K562 (cell line): ENCODE measurements around the gene NAPEPLD. TPM values are rescaled to one million over a fixed set of nuclear protein-coding genes. Genes with fewer than 3 reads are reported as not detected.

Experiments used
- AFF4 ChIP-seq: sonication (generic); formaldehyde crosslinking; IDR thresholded peaks from 2 replicates; pipeline ENCODE4 v1.8.0; 2023; ENCODE audit warnings: mild to moderate bottlenecking, missing genetic modification reagents
- BACH1 ChIP-seq: fragments of 200-800 bp; sonication (Bioruptor generic); IDR thresholded peaks from 2 replicates; pipeline ENCODE4 v1.6.1; 2016; ENCODE audit warnings: missing genetic modification characterization, missing compliant biosample characterization
- CREB3L1 ChIP-seq: fragments of 450-650 bp; IDR thresholded peaks from 2 replicates; pipeline ENCODE4 v1.6.1; 2014; ENCODE audit warnings: low read depth, mild to moderate bottlenecking, moderate library complexity, borderline replicate concordance
- CREM ChIP-seq: IDR thresholded peaks from 2 replicates; pipeline ENCODE4 v1.6.1; 2014; ENCODE audit warnings: antibody characterized with exemption, low read depth
- CTBP1 ChIP-seq: fragments of 450-650 bp; IDR thresholded peaks from 2 replicates; pipeline ENCODE4 v1.6.1; 2016; ENCODE audit warnings: borderline replicate concordance
- ETS1 ChIP-seq: conservative IDR thresholded peaks from 2 replicates; pipeline ENCODE4 v1.6.1; 2011; ENCODE audit warnings: low read depth, mild to moderate bottlenecking, low read length; ENCODE audit not compliant: control insufficient read depth
- FOSL1 ChIP-seq: fragments of 200-800 bp; sonication (Bioruptor generic); conservative IDR thresholded peaks from 2 replicates; pipeline ENCODE4 v1.6.1; 2016; ENCODE audit warnings: missing genetic modification characterization, missing compliant biosample characterization
- FOXK1 ChIP-seq: sonication (generic); formaldehyde crosslinking; IDR thresholded peaks from 2 replicates; pipeline ENCODE4 v1.8.0; 2022; ENCODE audit warnings: missing genetic modification reagents, mild to moderate bottlenecking, borderline replicate concordance
- GABPA ChIP-seq: fragments of 200-800 bp; sonication (Bioruptor generic); conservative IDR thresholded peaks from 2 replicates; pipeline ENCODE4 v1.6.1; 2016; ENCODE audit warnings: low read depth, missing genetic modification characterization, missing compliant biosample characterization
- GATAD2B ChIP-seq: fragments of 450-650 bp; IDR thresholded peaks from 2 replicates; pipeline ENCODE4 v1.6.1; 2017; ENCODE audit warnings: mild to moderate bottlenecking, borderline replicate concordance
- GTF2A2 ChIP-seq: IDR thresholded peaks from 2 replicates; pipeline ENCODE4 v1.6.1; 2016; ENCODE audit warnings: mild to moderate bottlenecking, missing genetic modification characterization, missing compliant biosample characterization
- HDAC3 ChIP-seq: fragments of 450-650 bp; IDR thresholded peaks from 2 replicates; pipeline ENCODE4 v1.6.1; 2018; ENCODE audit warnings: borderline replicate concordance, mild to moderate bottlenecking, moderate library complexity; ENCODE audit not compliant: partially characterized antibody
- HNRNPL ChIP-seq: fragments of 200-400 bp; formaldehyde crosslinking; IDR thresholded peaks from 2 replicates; pipeline ENCODE4 v1.6.1; 2017; ENCODE audit warnings: low read depth, mild to moderate bottlenecking, low read length
- MAX ChIP-seq: sonication (generic); formaldehyde crosslinking; IDR thresholded peaks from 2 replicates; pipeline ENCODE4 v1.9.0; 2022; ENCODE audit warnings: mild to moderate bottlenecking, missing genetic modification reagents
- MTA3 ChIP-seq: fragments of 450-650 bp; formaldehyde crosslinking; IDR thresholded peaks from 2 replicates; pipeline ENCODE4 v1.6.1; 2017; ENCODE audit warnings: mild to moderate bottlenecking, borderline replicate concordance
- NR1H2 ChIP-seq: sonication (generic); formaldehyde crosslinking; IDR thresholded peaks from 2 replicates; pipeline ENCODE4 v1.4.0; 2020; ENCODE audit warnings: mild to moderate bottlenecking, missing genetic modification reagents
- PKNOX1 ChIP-seq: fragments of 450-650 bp; IDR thresholded peaks from 2 replicates; pipeline ENCODE4 v1.6.1; 2016
- SMC3 ChIP-seq: conservative IDR thresholded peaks from 2 replicates; pipeline ENCODE4 v1.6.1; 2011; ENCODE audit warnings: low read depth, low read length, improper control_type of control experiment; ENCODE audit not compliant: insufficient read depth
- STAG1 ChIP-seq: sonication (generic); formaldehyde crosslinking; IDR thresholded peaks from 2 replicates; pipeline ENCODE4 v1.5.0; 2020; ENCODE audit warnings: missing genetic modification reagents, borderline replicate concordance
- YBX1 ChIP-seq: fragments of 450-650 bp; IDR thresholded peaks from 2 replicates; pipeline ENCODE4 v1.7.1; 2016; ENCODE audit warnings: mild to moderate bottlenecking
- ZC3H11A ChIP-seq: IDR thresholded peaks from 2 replicates; pipeline ENCODE4 v1.6.1; 2012; ENCODE audit warnings: low read depth, low read length, improper control_type of control experiment
- ZNF24 ChIP-seq: fragments of 450-650 bp; IDR thresholded peaks from 2 replicates; pipeline ENCODE4 v1.6.1; 2016
- ZZZ3 ChIP-seq: fragments of 450-650 bp; IDR thresholded peaks from 2 replicates; pipeline ENCODE4 v1.6.1; 2016; ENCODE audit warnings: antibody characterized with exemption, mild to moderate bottlenecking, moderate library complexity
- polyA plus RNA-seq, 8 experiments: library from polyadenylated mRNA; depleted of rRNA in 4 of 8; stranded (reverse) in 5 of 8; unstranded in 3 of 8; fragments of >200 nt; fragmentation: Nextera tagmentation in 2 of 8; fragmentation: Illumina TruSeq in 1 of 8; extraction: Ambion mirVana in 2 of 8; extraction: Trizol in 1 of 8; gene quantifications; 2 replicates each; pipeline versions ENCODE4 v1.2.1 to v1.2.3, GENCODE V29; 2011 to 2014; ENCODE audit warnings: inconsistent platforms in 1 of 8, missing spikeins in 1 of 8
- total RNA-seq, 7 experiments: library from RNA; depleted of rRNA in 6 of 7; stranded (reverse); fragments of >200 nt in 6 of 7; fragmentation: Illumina TruSeq in 2 of 7; extraction: Trizol in 2 of 7; gene quantifications; 2 replicates each; pipeline versions ENCODE4 v1.2.1 to v1.2.3, GENCODE V29; 2011 to 2021; ENCODE audit warnings: low replicate concordance in 1 of 7

NAPEPLD gene
- total and polyA plus RNA-seq, 9 of the 15 experiments (the other 6 are each of a cell fraction or from before 2014, with no cell fraction given): 3.2 to 11.0 (median 7.5) TPM

GRCh38 chr7:103065667-103066066, 83.2 kb downstream of the NAPEPLD start (continued):
- no peak for TF ChIP-seq ZZZ3
- TF ChIP-seq CREB3L1: no peak
- peak; percentile 58; the same call in 1 of the 2 replicates for TF ChIP-seq HNRNPL
- no peak for TF ChIP-seq NR1H2 (CRISPR knock-in tag)
- peak; percentile 71 for TF ChIP-seq SMC3
- TF ChIP-seq HDAC3: no peak
- no peak for TF ChIP-seq GATAD2B
- no peak for TF ChIP-seq CREM
- TF ChIP-seq AFF4 (CRISPR knock-in tag): no peak
- TF ChIP-seq FOSL1 (tag): no peak
- TF ChIP-seq STAG1 (CRISPR knock-in tag): peak; percentile 49; the same call in 1 of the 2 replicates
- TF ChIP-seq PKNOX1: no peak
- TF ChIP-seq GTF2A2 (tag): no peak
- no peak for TF ChIP-seq YBX1
- no peak for TF ChIP-seq BACH1
- TF ChIP-seq CTBP1: peak; percentile 38; the same call in 1 of the 2 replicates
- TF ChIP-seq MTA3: 0 out of 2 replicates have a peak, but pooled peaks have one; percentile 59
- TF ChIP-seq ETS1: no peak
- TF ChIP-seq GABPA: no peak
- TF ChIP-seq FOXK1: no peak
- TF ChIP-seq ZNF24: no peak
- TF ChIP-seq ZC3H11A: no peak
- TF ChIP-seq MAX (CRISPR knock-in tag): no peak
